HG02759 (cell line): Measurements from ENCODE around the gene TAF1B.
"Not testable (repeated sequence)": the region's sequence is repeated elsewhere in the genome, so short reads cannot be mapped to it uniquely, and the experiment has no call there.

Experiments
- ATAC-seq: cut with Tn5 transposase; IDR thresholded peaks from one replicate; pipeline ENCODE4 v1.9.1; 2021; ENCODE audit warnings: mild to moderate bottlenecking, moderate library complexity; ENCODE audit not compliant: unreplicated experiment

The TAF1B gene

GRCh38 chr2:9830685-9831410 lies 12.4 kb upstream of the TAF1B start:
- no peak for ATAC-seq

GRCh38 chr2:9831670-9832069 lies 11.6 kb upstream of the TAF1B start:
- no peak for ATAC-seq

- no peak for ATAC-seq
Observed at GRCh38 chr2:9832586-9832985, 10.7 kb upstream of the TAF1B start.

- not testable (repeated sequence) for ATAC-seq
Observed at GRCh38 chr2:9835068-9835467, 8.2 kb upstream of the TAF1B start.

GRCh38 chr2:9836074-9836473 lies 7.2 kb upstream of the TAF1B start:
- no peak for ATAC-seq

- no peak for ATAC-seq
Observed at GRCh38 chr2:9836517-9836916, 6.8 kb upstream of the TAF1B start.

GRCh38 chr2:9837451-9837850 lies 5.8 kb upstream of the TAF1B start:
- no peak for ATAC-seq

GRCh38 chr2:9838391-9838790 lies 4.9 kb upstream of the TAF1B start:
- ATAC-seq: no peak

- no peak for ATAC-seq
Observed at GRCh38 chr2:9842487-9843228, 616 bp upstream of the TAF1B start.

- ATAC-seq: no peak
Observed at GRCh38 chr2:9844036-9844483, 786 bp downstream of the TAF1B start.

- ATAC-seq: no peak
Observed at GRCh38 chr2:9844576-9844975, 1.3 kb downstream of the TAF1B start.

GRCh38 chr2:9846554-9846953 lies 3.3 kb downstream of the TAF1B start:
- ATAC-seq: no peak

- ATAC-seq: no peak
Observed at GRCh38 chr2:9847140-9847539, 3.9 kb downstream of the TAF1B start.

- ATAC-seq: no peak
Observed at GRCh38 chr2:9852881-9853280, 9.6 kb downstream of the TAF1B start.

GRCh38 chr2:9857814-9858729 lies 14.8 kb downstream of the TAF1B start:
- ATAC-seq: no peak

- no peak for ATAC-seq
Observed at GRCh38 chr2:9858730-9859068, 15.4 kb downstream of the TAF1B start.

GRCh38 chr2:9860922-9861580 lies 17.8 kb downstream of the TAF1B start:
- ATAC-seq: not testable (repeated sequence)

- no peak for ATAC-seq
Observed at GRCh38 chr2:9867881-9868280, 24.6 kb downstream of the TAF1B start.

- ATAC-seq: no peak
Observed at GRCh38 chr2:9873337-9873736, 30.1 kb downstream of the TAF1B start.

GRCh38 chr2:9877026-9877425 lies 33.8 kb downstream of the TAF1B start:
- ATAC-seq: no peak

- ATAC-seq: no peak
Observed at GRCh38 chr2:9877726-9878125, 34.5 kb downstream of the TAF1B start.
